ENCODE data around the gene C19orf33. TPM values are rescaled to one million over a fixed set of nuclear protein-coding genes. Genes with fewer than 3 reads are reported as not detected.

The C19orf33 gene
- total RNA-seq, 1 experiment from 2014 or later, result 135 TPM

DNA sequence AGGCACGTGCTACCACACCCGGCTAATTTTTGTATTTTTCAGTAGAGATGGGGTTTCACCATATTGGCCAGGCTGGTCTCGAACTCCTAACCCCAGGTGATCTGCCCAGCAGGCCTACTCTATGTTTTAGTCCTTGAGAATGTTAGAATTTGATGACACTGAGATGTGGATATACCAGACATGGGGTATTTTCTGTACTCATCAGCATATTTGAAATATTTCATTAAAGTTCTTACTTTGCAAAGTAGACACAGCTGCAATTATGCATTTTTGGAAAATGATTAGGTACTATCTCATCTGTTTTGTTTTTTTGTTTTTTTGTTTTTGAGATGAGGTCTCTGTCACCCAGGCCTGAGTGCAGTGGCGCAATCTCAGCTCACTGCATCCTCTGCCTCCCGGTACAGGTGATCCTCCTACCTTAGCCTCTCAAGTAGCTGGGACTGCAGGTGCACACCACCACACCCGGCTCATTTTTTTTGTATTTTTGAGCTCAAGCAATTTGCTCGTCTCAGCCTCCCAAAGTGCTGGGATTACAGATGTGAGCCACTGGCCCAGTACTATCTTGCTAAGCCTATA lies 27.0 kb upstream of the C19orf33 start:
- intact Hi-C loops (cut with micrococcal nuclease), result no loop called here
- ATAC-seq (no peak), DNase-seq (ENCODE audit: low read depth, low spot score) (no peak)
- no peaks in the 10 kb centered on the region for H3K9me2 ChIP-seq (ENCODE audit: insufficient read depth)
- H3K27ac ChIP-seq (ENCODE audit: low read depth, low read length), result no peak overlapping the region
- H3K9me3 ChIP-seq (ENCODE audit: control insufficient read depth in 1 of 2, insufficient read depth in 1 of 2, low read depth in 1 of 2, low read length in 2 of 2), result no peaks in the 10 kb centered on the region
- H3K9ac ChIP-seq (ENCODE audit: low read length), result no peak overlapping the region
- POLR2A ChIA-PET, result interaction anchor here (1.5 to 1.7 kb wide), 2 partner anchors 13 to 27 kb away, joined by 3 to 4 read pairs; partner anchors contain the start of genes C19orf33 and SPINT2
- BruUV-seq (replicated peaks), result no TSS peak
- no peak overlapping the region for H2AFZ ChIP-seq (ENCODE audit: low read depth, low read length, poor library complexity, severe bottlenecking)
- H3K4me1 ChIP-seq (ENCODE audit: control insufficient read depth in 1 of 2, insufficient read depth in 2 of 2, low read length in 2 of 2), result peaks cover 7 to 32% of the 10 kb centered on the region in 2 experiments; a peak in 3 of 4 replicates
- H3K36me3 ChIP-seq (ENCODE audit: control insufficient read depth in 1 of 2, insufficient read depth in 2 of 2, low read length in 2 of 2), result peaks cover 6 to 27% of the 10 kb centered on the region in 2 experiments; a peak in 3 of 4 replicates
- CTCF ChIA-PET, result interaction anchor here (1.2 kb wide), 1 partner anchor 33 kb away, joined by 3 read pairs; no protein-coding TSS in a partner anchor
- H3K27me3 ChIP-seq (ENCODE audit: insufficient read depth, low read length), result no peaks in the 10 kb centered on the region
- H3K4me2 ChIP-seq (ENCODE audit: low read length), result no peak overlapping the region
- RAD21 ChIA-PET (ENCODE audit: low non-redundant PET in 1 of 2, low total read pairs in 2 of 2, uncharacterized antibody in 2 of 2, unreplicated experiment in 2 of 2), result interaction anchor here in 1 of 2 experiments (1.2 kb wide), 1 partner anchor 13 kb away, joined by 3 read pairs; the partner anchor contains the start of gene SPINT2
- TF ChIP-seq JUND (IDR thresholded peaks at IDR 0.05) (no peak), SP1 (IDR thresholded peaks at IDR 0.05; ENCODE audit: low read depth) (no peak), YY1 (IDR thresholded peaks at IDR 0.05; ENCODE audit: extremely low read depth, insufficient replicate concordance, low read depth, low read length) (no peak), SRF (IDR thresholded peaks at IDR 0.05; ENCODE audit: low read depth) (no peak), SIN3A (IDR thresholded peaks at IDR 0.05; ENCODE audit: low read depth) (no peak), TCF7L2 (IDR thresholded peaks at IDR 0.05; ENCODE audit: borderline replicate concordance, extremely low read depth, insufficient read depth, insufficient read length) (no peak), ZNF274 (IDR thresholded peaks at IDR 0.05; ENCODE audit: low read depth, low read length) (no peak)
- H3K4me3 ChIP-seq (replicated peaks in 1 of 2; ENCODE audit: low read depth in 1 of 2, low read length in 2 of 2), result no peak overlapping the region
- H3K79me2 ChIP-seq (ENCODE audit: insufficient read depth, low read length), result peaks cover 100% of the 10 kb centered on the region
- H4K20me1 ChIP-seq (ENCODE audit: insufficient read depth), result peaks cover 15% of the 10 kb centered on the region; the same call in 1 of the 2 replicates

DNA sequence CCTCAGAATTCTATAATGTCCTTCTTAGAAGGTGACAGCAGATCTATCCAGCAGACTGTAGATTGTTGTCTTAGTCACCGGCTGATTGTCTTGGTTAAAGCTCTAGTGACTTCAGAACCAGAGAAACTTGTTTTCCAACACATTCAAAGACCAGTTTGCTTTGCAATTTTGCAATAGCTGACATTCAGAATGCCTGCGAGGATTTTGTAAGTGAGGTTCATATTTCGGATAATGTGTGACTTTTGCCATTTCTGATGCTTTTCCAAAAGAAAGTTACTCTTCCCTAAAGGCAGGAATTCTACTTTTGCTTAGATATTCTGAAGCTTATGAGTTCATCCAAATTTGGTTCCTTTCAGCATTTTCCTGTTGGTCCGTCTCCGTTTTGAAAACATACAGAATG lies 26.5 kb upstream of the C19orf33 start:
- H2AFZ ChIP-seq (ENCODE audit: low read depth, low read length, poor library complexity, severe bottlenecking), result no peak overlapping the region
- BruUV-seq (replicated peaks), result no TSS peak
- H3K4me2 ChIP-seq (ENCODE audit: low read length), result no peak overlapping the region
- RAD21 ChIA-PET (ENCODE audit: low non-redundant PET in 1 of 2, low total read pairs in 2 of 2, uncharacterized antibody in 2 of 2, unreplicated experiment in 2 of 2), result no interaction called here
- DNase-seq (ENCODE audit: low read depth, low spot score), result no peak
- CTCF ChIA-PET, result interaction anchor here (1.2 kb wide), 1 partner anchor 34 kb away, joined by 3 read pairs; no protein-coding TSS in a partner anchor
- no peak overlapping the region for H3K9ac ChIP-seq (ENCODE audit: low read length)
- ATAC-seq, result no peak
- peaks cover 100% of the 10 kb centered on the region for H3K79me2 ChIP-seq (ENCODE audit: insufficient read depth, low read length)
- no peaks in the 10 kb centered on the region for H3K9me3 ChIP-seq (ENCODE audit: control insufficient read depth in 1 of 2, insufficient read depth in 1 of 2, low read depth in 1 of 2, low read length in 2 of 2)
- H4K20me1 ChIP-seq (ENCODE audit: insufficient read depth), result peaks cover 15% of the 10 kb centered on the region; the same call in 1 of the 2 replicates
- no peaks in the 10 kb centered on the region for H3K9me2 ChIP-seq (ENCODE audit: insufficient read depth)
- no peak overlapping the region for H3K27ac ChIP-seq (ENCODE audit: low read depth, low read length)
- H3K4me1 ChIP-seq (ENCODE audit: control insufficient read depth in 1 of 2, insufficient read depth in 2 of 2, low read length in 2 of 2), result peaks cover 7 to 27% of the 10 kb centered on the region in 2 experiments; a peak in 3 of 4 replicates
- H3K4me3 ChIP-seq (replicated peaks in 1 of 2; ENCODE audit: low read depth in 1 of 2, low read length in 2 of 2), result no peak overlapping the region
- intact Hi-C loops (cut with micrococcal nuclease), result no loop called here
- POLR2A ChIA-PET, result interaction anchor here (1.5 kb wide), 1 partner anchor 13 kb away, joined by 3 read pairs; the partner anchor contains the start of gene SPINT2
- H3K27me3 ChIP-seq (ENCODE audit: insufficient read depth, low read length), result no peaks in the 10 kb centered on the region
- peaks cover 6 to 27% of the 10 kb centered on the region in 2 experiments; a peak in 3 of 4 replicates for H3K36me3 ChIP-seq (ENCODE audit: control insufficient read depth in 1 of 2, insufficient read depth in 2 of 2, low read length in 2 of 2)
- no peak for TF ChIP-seq JUND (IDR thresholded peaks at IDR 0.05)
- TF ChIP-seq, protein P1, sequence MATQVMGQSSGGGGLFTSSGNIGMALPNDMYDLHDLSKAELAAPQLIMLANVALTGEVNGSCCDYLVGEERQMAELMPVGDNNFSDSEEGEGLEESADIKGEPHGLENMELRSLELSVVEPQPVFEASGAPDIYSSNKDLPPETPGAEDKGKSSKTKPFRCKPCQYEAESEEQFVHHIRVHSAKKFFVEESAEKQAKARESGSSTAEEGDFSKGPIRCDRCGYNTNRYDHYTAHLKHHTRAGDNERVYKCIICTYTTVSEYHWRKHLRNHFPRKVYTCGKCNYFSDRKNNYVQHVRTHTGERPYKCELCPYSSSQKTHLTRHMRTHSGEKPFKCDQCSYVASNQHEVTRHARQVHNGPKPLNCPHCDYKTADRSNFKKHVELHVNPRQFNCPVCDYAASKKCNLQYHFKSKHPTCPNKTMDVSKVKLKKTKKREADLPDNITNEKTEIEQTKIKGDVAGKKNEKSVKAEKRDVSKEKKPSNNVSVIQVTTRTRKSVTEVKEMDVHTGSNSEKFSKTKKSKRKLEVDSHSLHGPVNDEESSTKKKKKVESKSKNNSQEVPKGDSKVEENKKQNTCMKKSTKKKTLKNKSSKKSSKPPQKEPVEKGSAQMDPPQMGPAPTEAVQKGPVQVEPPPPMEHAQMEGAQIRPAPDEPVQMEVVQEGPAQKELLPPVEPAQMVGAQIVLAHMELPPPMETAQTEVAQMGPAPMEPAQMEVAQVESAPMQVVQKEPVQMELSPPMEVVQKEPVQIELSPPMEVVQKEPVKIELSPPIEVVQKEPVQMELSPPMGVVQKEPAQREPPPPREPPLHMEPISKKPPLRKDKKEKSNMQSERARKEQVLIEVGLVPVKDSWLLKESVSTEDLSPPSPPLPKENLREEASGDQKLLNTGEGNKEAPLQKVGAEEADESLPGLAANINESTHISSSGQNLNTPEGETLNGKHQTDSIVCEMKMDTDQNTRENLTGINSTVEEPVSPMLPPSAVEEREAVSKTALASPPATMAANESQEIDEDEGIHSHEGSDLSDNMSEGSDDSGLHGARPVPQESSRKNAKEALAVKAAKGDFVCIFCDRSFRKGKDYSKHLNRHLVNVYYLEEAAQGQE (IDR thresholded peaks at IDR 0.05; ENCODE audit: low read depth), result no peak
- TF ChIP-seq YY1 (IDR thresholded peaks at IDR 0.05; ENCODE audit: extremely low read depth, insufficient replicate concordance, low read depth, low read length), result no peak
- TF ChIP-seq EGR1 (IDR thresholded peaks at IDR 0.05; ENCODE audit: low read depth), result no peak
- no peak for TF ChIP-seq EZH2 (IDR thresholded peaks at IDR 0.05)
- TF ChIP-seq TCF7L2 (IDR thresholded peaks at IDR 0.05; ENCODE audit: borderline replicate concordance, extremely low read depth, insufficient read depth, insufficient read length), result no peak
- no peak for TF ChIP-seq ZFX (IDR thresholded peaks at IDR 0.05)
- TF ChIP-seq, protein P2, sequence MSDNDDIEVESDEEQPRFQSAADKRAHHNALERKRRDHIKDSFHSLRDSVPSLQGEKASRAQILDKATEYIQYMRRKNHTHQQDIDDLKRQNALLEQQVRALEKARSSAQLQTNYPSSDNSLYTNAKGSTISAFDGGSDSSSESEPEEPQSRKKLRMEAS (IDR thresholded peaks at IDR 0.05), result no peak
- TF ChIP-seq RAD21 (IDR thresholded peaks at IDR 0.05; ENCODE audit: low read depth), result no peak
- no peak for TF ChIP-seq FOSL1 (IDR thresholded peaks at IDR 0.05; ENCODE audit: low read depth)
